SH-SY5Y (cell line): ENCODE data around the gene FAM184A.

ENCODE experiments used
- GATA2 ChIP-seq: IDR thresholded peaks from 2 replicates; pipeline ENCODE4 v1.6.1; 2011; ENCODE audit warnings: mild to moderate bottlenecking, low read depth, low read length
- GATA3 ChIP-seq: IDR thresholded peaks from 2 replicates; pipeline ENCODE4 v1.6.1; 2011; ENCODE audit warnings: low read depth, mild to moderate bottlenecking, low read length, moderate library complexity

DNA sequence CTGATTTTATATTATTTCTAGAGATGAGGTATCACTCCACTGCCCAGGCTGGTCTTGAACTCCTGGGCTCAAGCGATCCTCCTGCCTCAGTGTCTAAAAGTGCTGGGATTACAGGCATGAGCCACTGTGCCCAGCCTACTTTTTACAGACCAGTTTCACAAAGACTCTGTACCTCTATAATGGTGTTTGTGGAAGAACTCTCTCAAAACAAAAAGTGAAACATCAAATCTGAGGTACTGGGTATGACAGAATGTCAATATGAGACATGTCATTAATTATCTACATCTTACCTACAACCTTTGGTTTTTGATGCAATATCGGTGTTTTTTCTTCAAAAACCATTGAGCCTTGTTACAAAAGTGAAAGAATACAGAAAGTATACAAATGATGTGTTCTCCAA is 94.1 kb downstream of the FAM184A start:
- TF ChIP-seq GATA3 = no peak
- no peak for TF ChIP-seq GATA2
